Gastroesophageal sphincter (tissue), 3 donors: Measurements from ENCODE around the gene SASH3.

Experiments
- POLR2A ChIP-seq, 2 donors: fragments of 450-650 bp; IDR thresholded peaks; one replicate each; pipeline ENCODE4 v1.6.1; 2017; ENCODE audit warnings: antibody characterized with exemption in 2 of 2, mild to moderate bottlenecking in 2 of 2, moderate library complexity in 1 of 2
- TF ChIP-seq, protein P1 (sequence below), 4 experiments: fragments of 200-600 bp in 2 of 4; fragments of 450-650 bp in 2 of 4; sonication (generic) in 1 of 4; IDR thresholded peaks; one replicate each; pipeline ENCODE4 v1.5.1; 2017 to 2019; ENCODE audit warnings: antibody characterized with exemption in 4 of 4, mild to moderate bottlenecking in 2 of 4, moderate library complexity in 2 of 4

DNA sequence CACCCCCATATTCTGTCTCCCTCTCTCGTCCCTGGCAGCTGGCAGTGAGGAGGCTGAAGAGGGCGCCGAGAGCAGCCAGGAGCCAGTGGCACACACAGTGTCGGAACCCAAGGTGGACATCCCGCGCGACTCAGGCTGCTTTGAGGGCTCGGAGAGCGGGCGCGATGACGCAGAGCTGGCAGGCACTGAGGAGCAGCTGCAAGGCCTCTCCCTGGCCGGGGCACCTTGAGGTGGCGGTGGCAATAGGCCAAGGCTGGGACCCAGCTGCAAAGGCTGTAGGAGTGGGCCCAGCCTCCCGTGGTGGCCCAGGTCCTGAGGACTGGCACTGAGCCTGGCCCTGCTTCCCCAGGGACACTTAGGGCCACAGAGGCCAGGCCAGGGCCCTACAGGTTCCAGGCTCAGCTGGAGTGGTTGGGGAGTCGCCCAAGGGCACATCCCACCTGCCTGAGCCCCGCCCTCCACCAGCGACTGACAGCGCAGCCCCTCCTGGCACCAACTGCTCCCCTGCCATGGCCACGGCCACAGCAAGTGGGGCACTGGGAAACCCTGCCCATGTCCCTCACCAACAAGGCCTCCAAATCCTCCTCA is 13.9 kb downstream of the SASH3 start:
- TF ChIP-seq, protein P1, sequence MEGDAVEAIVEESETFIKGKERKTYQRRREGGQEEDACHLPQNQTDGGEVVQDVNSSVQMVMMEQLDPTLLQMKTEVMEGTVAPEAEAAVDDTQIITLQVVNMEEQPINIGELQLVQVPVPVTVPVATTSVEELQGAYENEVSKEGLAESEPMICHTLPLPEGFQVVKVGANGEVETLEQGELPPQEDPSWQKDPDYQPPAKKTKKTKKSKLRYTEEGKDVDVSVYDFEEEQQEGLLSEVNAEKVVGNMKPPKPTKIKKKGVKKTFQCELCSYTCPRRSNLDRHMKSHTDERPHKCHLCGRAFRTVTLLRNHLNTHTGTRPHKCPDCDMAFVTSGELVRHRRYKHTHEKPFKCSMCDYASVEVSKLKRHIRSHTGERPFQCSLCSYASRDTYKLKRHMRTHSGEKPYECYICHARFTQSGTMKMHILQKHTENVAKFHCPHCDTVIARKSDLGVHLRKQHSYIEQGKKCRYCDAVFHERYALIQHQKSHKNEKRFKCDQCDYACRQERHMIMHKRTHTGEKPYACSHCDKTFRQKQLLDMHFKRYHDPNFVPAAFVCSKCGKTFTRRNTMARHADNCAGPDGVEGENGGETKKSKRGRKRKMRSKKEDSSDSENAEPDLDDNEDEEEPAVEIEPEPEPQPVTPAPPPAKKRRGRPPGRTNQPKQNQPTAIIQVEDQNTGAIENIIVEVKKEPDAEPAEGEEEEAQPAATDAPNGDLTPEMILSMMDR (IDR thresholded peaks at IDR 0.05): no peak
- TF ChIP-seq POLR2A (IDR thresholded peaks at IDR 0.05): no peak
